Upper lobe of left lung (tissue), 6 donors: ENCODE data around the gene CHST1. TPM values are rescaled to one million over a fixed set of nuclear protein-coding genes. Genes with fewer than 3 reads are reported as not detected.

ENCODE experiments used
- ATAC-seq, 2 donors: fragments of 200-7000 bp; cut with Tn5 transposase; one replicate each; pipeline ENCODE4 v1.9.1; 2022; ENCODE audit warnings: mild to moderate bottlenecking in 2 of 2, moderate library complexity in 2 of 2; ENCODE audit not compliant: low FRiP score in 2 of 2
- DNase-seq, 2 donors: peaks; one replicate each; pipeline ENCODE4 v3.0.0-alpha.2; 2019 to 2020
- H3K27ac ChIP-seq, 4 donors: fragments of 200-600 bp; sonication (generic); one replicate each; pipeline ENCODE4 v1.5.1; 2016 to 2019
- H3K27me3 ChIP-seq, 4 donors: fragments of 200-600 bp; sonication (generic); one replicate each; pipeline ENCODE4 v1.5.1; 2017 to 2019
- H3K36me3 ChIP-seq, 4 donors: fragments of 200-600 bp; sonication (generic); one replicate each; pipeline ENCODE4 v1.5.1; 2016 to 2019
- H3K4me1 ChIP-seq, 4 donors: fragments of 200-600 bp; sonication (generic); one replicate each; pipeline ENCODE4 v1.5.1; 2018 to 2019
- H3K4me3 ChIP-seq, 4 donors: fragments of 200-600 bp; sonication (generic); one replicate each; pipeline ENCODE4 v1.5.1; 2017 to 2019; ENCODE audit warnings: mild to moderate bottlenecking in 2 of 4, moderate library complexity in 1 of 4
- H3K9me3 ChIP-seq, 4 donors: fragments of 200-600 bp; sonication (generic); one replicate each; pipeline ENCODE4 v1.5.1; 2018 to 2019
- EP300 ChIP-seq, 4 donors: sonication (generic); formaldehyde crosslinking; IDR thresholded peaks; one replicate each; pipeline ENCODE4 v1.5.1; 2017; ENCODE audit warnings: antibody characterized with exemption in 4 of 4, control low read depth in 2 of 4
- POLR2A ChIP-seq, 4 donors: fragments of 450-650 bp; IDR thresholded peaks; one replicate each; pipeline ENCODE4 v1.5.1; 2016 to 2017; ENCODE audit warnings: antibody characterized with exemption in 4 of 4, mild to moderate bottlenecking in 2 of 4
- POLR2AphosphoS5 ChIP-seq, 2 donors: sonication (generic); formaldehyde crosslinking; IDR thresholded peaks; one replicate each; pipeline ENCODE4 v1.5.1; 2017; ENCODE audit warnings: antibody characterized with exemption in 2 of 2
- WGBS, 2 donors: methylation state at CpG; one replicate each; pipeline ENCODE4 v1.1.5; 2017 to 2018; 5-methylcytosine and 5-hydroxymethylcytosine counted together
- total RNA-seq, 6 donors: library from RNA; depleted of rRNA in 4 of 6; stranded (reverse); fragments of >200 nt in 4 of 6; gene quantifications; one replicate each; pipeline versions ENCODE4 v1.1.0 to v1.2.1, GENCODE V29; 2016 to 2021
- TF ChIP-seq, protein P1 (sequence below), 6 experiments: fragments of 450-650 bp in 4 of 6; fragments of 200-600 bp in 2 of 6; sonication (generic) in 2 of 6; IDR thresholded peaks; one replicate each; pipeline ENCODE4 v1.5.1; 2016 to 2019; ENCODE audit warnings: antibody characterized with exemption in 6 of 6
- donor health status: DM: no; HTN: no; CAD: no; lungs with moderate emphysema.
- donor health status: DM: no; HTN: yes; CAD: no; lungs with severe emphysema.

Gene CHST1
- total RNA-seq, 6 donors from 2014 or later = 1.6 to 7.4 (median 2.6) TPM

DNA sequence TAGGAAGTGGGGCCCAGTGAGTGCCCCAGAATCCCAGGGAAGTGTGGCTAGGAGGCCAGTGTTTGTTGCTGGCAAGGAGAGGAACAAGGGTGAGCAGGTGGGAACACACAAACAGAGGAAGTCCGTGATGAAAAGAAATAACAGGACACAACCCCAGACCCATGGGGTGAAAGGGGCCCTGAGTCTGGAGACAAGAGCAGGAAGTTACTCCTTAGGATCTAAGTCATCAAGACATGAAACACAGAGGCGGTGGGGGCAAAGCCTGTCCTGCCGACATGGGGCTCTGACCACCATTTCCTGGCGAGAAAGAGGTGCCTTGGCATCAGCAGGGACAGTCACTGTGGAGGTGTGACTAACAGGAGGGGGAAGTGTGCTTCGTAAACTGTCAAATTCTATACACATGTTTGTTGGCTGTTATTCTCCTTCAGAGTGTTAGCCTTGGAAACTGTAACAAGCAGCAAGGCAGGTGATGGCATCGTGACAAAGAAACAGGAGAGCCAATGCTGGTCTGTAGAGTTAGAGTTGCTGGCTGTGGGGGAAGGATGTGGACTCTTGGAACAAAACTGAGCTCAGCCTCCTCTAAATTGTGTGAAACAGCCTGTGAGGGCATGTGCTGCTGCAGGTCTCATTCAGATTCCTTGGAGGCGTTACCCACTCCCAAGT lies 21.7 kb downstream of the CHST1 start:
- Histone ChIP-seq H3K4me1 (peaks cover 0 to 6% (median 0%) of the 10 kb centered on the region in 4 donors), H3K9me3 (no peaks in the 10 kb centered on the region), H3K27me3 (no peaks in the 10 kb centered on the region), H3K4me3 (no peak overlapping the region), H3K27ac (no peak overlapping the region), H3K36me3 (peaks cover 0 to under 1% (median 0%) of the 10 kb centered on the region in 4 donors)
- no peak for DNase-seq
- 41 to 48% methylated on average over 7 of the region's 7 CpGs for WGBS, 2 donors
- no peak for ATAC-seq
- TF ChIP-seq, protein P1, sequence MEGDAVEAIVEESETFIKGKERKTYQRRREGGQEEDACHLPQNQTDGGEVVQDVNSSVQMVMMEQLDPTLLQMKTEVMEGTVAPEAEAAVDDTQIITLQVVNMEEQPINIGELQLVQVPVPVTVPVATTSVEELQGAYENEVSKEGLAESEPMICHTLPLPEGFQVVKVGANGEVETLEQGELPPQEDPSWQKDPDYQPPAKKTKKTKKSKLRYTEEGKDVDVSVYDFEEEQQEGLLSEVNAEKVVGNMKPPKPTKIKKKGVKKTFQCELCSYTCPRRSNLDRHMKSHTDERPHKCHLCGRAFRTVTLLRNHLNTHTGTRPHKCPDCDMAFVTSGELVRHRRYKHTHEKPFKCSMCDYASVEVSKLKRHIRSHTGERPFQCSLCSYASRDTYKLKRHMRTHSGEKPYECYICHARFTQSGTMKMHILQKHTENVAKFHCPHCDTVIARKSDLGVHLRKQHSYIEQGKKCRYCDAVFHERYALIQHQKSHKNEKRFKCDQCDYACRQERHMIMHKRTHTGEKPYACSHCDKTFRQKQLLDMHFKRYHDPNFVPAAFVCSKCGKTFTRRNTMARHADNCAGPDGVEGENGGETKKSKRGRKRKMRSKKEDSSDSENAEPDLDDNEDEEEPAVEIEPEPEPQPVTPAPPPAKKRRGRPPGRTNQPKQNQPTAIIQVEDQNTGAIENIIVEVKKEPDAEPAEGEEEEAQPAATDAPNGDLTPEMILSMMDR (IDR thresholded peaks at IDR 0.05) = no peak
- TF ChIP-seq EP300 (IDR thresholded peaks at IDR 0.05) (no peak), POLR2A (IDR thresholded peaks at IDR 0.05) (no peak), POLR2AphosphoS5 (IDR thresholded peaks at IDR 0.05) (no peak)

GRCh38 chr11:45641961-45642360 lies 23.5 kb downstream of the CHST1 start:
- no peak for TF ChIP-seq EP300 (IDR thresholded peaks at IDR 0.05)
- TF ChIP-seq POLR2AphosphoS5 (IDR thresholded peaks at IDR 0.05) = no peak
- no peak for TF ChIP-seq POLR2A (IDR thresholded peaks at IDR 0.05)
- TF ChIP-seq, protein P1 (IDR thresholded peaks at IDR 0.05) = no peak
- 17 to 20% methylated on average over 2 of the region's 2 CpGs for WGBS, 2 donors
- Histone ChIP-seq H3K4me1 (peaks cover 0 to 6% (median 0%) of the 10 kb centered on the region in 4 donors), H3K9me3 (no peaks in the 10 kb centered on the region), H3K36me3 (no peaks in the 10 kb centered on the region), H3K4me3 (no peak overlapping the region), H3K27ac (no peak overlapping the region), H3K27me3 (no peaks in the 10 kb centered on the region)
- ATAC-seq = no peak
- DNase-seq = no peak

DNA sequence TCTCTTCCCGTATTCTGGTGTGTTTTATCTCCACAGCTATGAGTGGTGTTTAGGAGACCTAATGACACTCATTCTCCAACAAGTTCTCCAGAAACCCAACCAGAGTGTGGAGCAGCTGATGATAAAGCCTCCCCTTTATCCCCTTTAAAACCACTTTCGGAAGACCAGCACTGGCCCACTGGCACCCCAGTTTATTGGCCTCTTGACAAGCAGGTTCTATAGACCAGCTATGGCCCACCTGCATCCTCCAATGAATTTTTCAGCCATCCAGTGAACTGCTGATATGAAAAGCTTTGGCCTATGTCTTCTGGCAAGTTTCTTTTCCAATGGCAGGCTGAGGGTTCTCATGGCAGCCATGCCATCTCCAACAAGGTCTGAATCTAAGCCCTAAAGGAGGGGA lies 27.4 kb downstream of the CHST1 start:
- Histone ChIP-seq H3K4me3 (no peak overlapping the region), H3K36me3 (no peaks in the 10 kb centered on the region), H3K27ac (no peak overlapping the region), H3K27me3 (no peaks in the 10 kb centered on the region), H3K4me1 (no peaks in the 10 kb centered on the region), H3K9me3 (no peaks in the 10 kb centered on the region)
- TF ChIP-seq POLR2AphosphoS5 (IDR thresholded peaks at IDR 0.05) = no peak
- TF ChIP-seq, protein P1 (IDR thresholded peaks at IDR 0.05) = no peak
- TF ChIP-seq POLR2A (IDR thresholded peaks at IDR 0.05) = no peak
- TF ChIP-seq EP300 (IDR thresholded peaks at IDR 0.05) = no peak
- no peak for DNase-seq
- WGBS, 2 donors = 73 to 75% methylated on average over 2 of the region's 2 CpGs
- ATAC-seq = no peak

GRCh38 chr11:45635907-45636306 lies 29.5 kb downstream of the CHST1 start:
- H3K36me3 ChIP-seq = no peaks in the 10 kb centered on the region
- no peak overlapping the region for H3K4me3 ChIP-seq
- H3K27me3 ChIP-seq = no peaks in the 10 kb centered on the region
- DNase-seq (no peak), ATAC-seq (no peak)
- no peaks in the 10 kb centered on the region for H3K4me1 ChIP-seq
- H3K27ac ChIP-seq = no peak overlapping the region
- TF ChIP-seq, protein P1 (IDR thresholded peaks at IDR 0.05) = no peak
- no peak for TF ChIP-seq POLR2A (IDR thresholded peaks at IDR 0.05)
- TF ChIP-seq EP300 (IDR thresholded peaks at IDR 0.05) = no peak
- no peak for TF ChIP-seq POLR2AphosphoS5 (IDR thresholded peaks at IDR 0.05)
- no peaks in the 10 kb centered on the region for H3K9me3 ChIP-seq
- WGBS, 2 donors = 94 to 100% methylated on average over 1 of the region's 1 CpG

GRCh38 chr11:45625611-45626010 lies 39.8 kb downstream of the CHST1 start:
- H3K4me1 ChIP-seq = no peaks in the 10 kb centered on the region
- no peaks in the 10 kb centered on the region for H3K36me3 ChIP-seq
- ATAC-seq = no peak
- H3K27me3 ChIP-seq = no peaks in the 10 kb centered on the region
- H3K4me3 ChIP-seq = no peak overlapping the region
- DNase-seq = no peak
- WGBS, 2 donors = 89% methylated on average over 6 of the region's 6 CpGs
- no peak overlapping the region for H3K27ac ChIP-seq
- TF ChIP-seq POLR2AphosphoS5 (IDR thresholded peaks at IDR 0.05) = no peak
- TF ChIP-seq, protein P1 (IDR thresholded peaks at IDR 0.05) = no peak
- TF ChIP-seq POLR2A (IDR thresholded peaks at IDR 0.05) = no peak
- no peak for TF ChIP-seq EP300 (IDR thresholded peaks at IDR 0.05)
- peaks cover 3 to 10% (median 7%) of the 10 kb centered on the region in 4 donors for H3K9me3 ChIP-seq
